Activated CD4-positive, alpha-beta T cell treated with anti-CD3 and anti-CD28 coated beads, Interleukin-2, amount 50 U/mL, for 16 hours (primary cell): Measurements from ENCODE around the gene ZNF443.
"Not testable (repeated sequence)": the region's sequence is repeated elsewhere in the genome, so short reads cannot be mapped to it uniquely, and the experiment has no call there.

ENCODE experiments used
- DNase-seq: peaks from one replicate; pipeline ENCODE4 v3.0.0-alpha.2; 2020

Gene ZNF443

GRCh38 chr19:12411893-12412292 is 28.9 kb downstream of the ZNF443 start:
- no peak for DNase-seq

GRCh38 chr19:12400633-12401502 is 40.0 kb downstream of the ZNF443 start, which contains the start of gene ZNF799:
TSS of gene ZNF799 (minus strand) at chr19:12401271. CDS start at chr19:12401070, 201 bp downstream.
- peak; percentile 90 for DNase-seq

- not testable (repeated sequence) for DNase-seq
Observed at GRCh38 chr19:12399901-12400632, 40.8 kb downstream of the ZNF443 start.

- not testable (repeated sequence) for DNase-seq
Observed at GRCh38 chr19:12391148-12391547, 49.7 kb downstream of the ZNF443 start.

GRCh38 chr19:12386365-12386764 is 54.5 kb downstream of the ZNF443 start:
- not testable (repeated sequence) for DNase-seq

- no peak for DNase-seq
Observed at GRCh38 chr19:12380444-12380737, 60.4 kb downstream of the ZNF443 start.

- no peak for DNase-seq
Observed at GRCh38 chr19:12379732-12380443, 60.9 kb downstream of the ZNF443 start.
